Measurements from ENCODE around the gene CTXN3. TPM values are rescaled to one million over a fixed set of nuclear protein-coding genes. Genes with fewer than 3 reads are reported as not detected.
A peak's percentile ranks its signal among the peaks of the same experiment; 100 is the strongest.

CTXN3 gene
- total RNA-seq, 1 donor from 2014 or later, result not detected

DNA sequence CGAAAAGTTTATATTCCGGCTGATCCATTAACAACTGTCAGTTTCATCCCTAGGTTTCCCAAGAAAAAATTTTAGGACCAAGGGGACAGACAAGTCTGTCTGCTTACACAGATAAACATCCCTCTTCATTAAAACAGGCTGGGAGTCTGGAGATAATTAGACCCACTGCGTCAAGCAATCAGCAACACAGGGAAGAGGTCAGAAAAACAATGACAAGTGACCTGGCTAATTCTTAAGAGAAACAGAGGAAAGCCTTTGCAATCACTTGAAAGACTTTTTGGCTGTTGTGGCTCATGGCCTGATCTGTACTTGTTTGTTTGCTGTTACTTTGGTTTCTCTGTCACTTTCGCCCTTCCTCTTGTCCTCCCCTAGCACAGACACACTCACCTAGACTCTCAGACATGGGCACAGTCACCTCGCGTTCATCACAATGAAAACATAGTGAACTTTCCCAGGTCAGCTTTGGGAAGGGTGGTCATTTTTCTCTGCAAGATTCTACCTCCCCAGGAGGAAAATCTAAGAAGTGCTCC, 51.4 kb downstream of the CTXN3 start:
- DNase-seq, result no peak

DNA sequence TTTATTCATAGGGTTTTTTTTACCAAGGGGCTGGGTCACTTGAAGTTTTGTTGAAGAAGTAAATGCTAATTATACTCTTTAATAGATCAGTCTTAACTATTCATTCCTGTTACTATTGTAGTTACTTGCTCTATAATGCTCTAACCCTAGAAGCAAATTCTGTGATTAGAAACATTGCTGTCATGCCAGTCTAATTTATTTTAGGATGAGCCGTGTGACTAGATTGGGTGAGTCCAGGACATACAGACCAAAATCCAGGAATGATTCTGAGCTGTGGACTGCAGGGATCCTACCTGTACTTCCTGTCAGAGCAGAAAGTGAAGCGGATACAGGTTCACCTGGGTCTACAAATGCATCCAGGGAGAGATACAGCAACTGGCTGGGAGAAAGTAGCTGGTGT, 53.6 kb downstream of the CTXN3 start:
- no peak for DNase-seq

DNA sequence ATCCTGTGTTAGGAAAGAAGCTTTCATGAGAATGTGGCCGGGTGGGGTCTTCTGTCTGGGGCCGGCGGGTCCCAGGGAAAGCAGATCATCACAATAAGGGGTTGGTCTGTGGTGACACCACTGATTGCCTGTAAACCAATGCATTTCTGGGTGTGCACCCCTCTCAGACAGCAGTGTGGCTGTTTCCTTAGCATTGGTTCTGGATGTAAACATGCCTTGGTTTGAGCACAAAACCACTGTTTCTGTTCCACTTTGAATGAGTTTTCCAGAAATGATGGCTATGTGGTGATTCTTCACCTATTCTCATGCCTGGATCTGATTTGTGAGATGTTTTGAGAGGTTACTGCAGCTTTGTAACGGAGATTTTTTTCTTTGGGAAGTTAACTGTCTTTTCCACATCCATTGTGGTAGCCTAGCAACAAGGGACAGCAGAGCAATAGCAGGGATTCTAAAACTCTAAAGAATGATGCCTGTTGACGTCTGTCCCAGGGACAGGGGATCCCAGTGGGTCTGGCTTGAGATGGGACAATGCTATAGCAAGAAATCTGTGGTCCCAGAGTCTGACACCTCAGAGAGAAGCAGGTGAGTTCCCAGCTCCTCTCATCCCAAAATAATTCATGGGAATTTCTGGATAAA, 54.2 kb downstream of the CTXN3 start, which contains the start of gene CCDC192:
TSS of gene CCDC192 (plus strand) at position 466 of the 636 bp plus-strand sequence. CDS start at position 521, 55 bp downstream.
- DNase-seq, result no peak

DNA sequence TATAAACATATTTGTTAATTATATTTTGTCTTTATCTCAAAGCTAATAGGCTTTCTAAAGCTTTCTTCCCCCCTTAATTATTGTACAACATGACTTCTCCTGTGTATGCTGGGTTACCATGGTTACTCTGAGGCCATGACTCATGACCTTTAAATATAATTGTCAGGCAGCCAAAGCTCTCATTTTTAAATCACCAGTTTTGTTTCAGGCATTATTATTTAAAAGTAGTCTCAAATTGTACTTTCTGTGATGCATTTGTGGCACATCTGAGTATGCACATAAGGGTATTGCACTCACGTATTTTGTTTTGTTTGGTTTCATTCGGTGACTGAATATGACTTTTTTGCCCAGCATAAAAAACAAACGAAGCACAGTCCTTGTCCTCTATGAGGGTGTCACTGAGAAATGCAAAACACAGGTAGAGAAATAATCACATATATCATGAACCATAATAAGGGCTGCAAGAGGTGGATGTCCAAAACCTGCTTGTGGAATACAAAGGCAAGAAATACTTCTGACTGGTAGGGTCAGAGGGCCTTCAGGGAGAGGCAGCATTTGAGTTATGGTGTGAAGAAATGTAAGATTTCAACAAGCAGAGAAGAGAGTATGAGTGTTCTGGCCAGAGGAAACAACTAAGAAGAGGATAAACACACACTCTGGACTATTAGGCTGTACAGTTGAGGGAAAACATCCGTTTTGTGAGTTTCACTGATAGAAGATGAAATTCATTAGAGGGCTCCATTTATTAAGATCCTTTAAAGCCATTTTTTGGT, 56.4 kb downstream of the CTXN3 start:
- peak; percentile 29 for DNase-seq

DNA sequence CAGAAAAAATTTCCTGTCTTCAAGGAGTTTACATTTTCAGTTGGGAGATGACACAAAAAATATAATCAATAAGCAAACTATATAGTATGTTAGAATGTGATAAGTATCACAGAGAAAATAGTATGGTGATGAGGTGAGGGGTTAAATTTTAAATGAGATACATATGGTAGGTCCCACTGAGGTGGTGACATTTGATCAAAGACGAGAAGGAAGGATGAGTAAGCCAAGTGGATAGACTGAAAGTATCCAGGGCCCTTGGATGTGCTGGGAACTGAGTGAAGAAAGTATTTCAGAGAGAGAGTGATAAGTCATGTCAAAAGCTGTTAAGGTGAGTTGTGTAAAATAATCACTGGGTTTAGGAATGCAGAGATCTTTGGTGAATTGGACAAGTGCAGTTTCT, 57.8 kb downstream of the CTXN3 start:
- DNase-seq, result no peak

DNA sequence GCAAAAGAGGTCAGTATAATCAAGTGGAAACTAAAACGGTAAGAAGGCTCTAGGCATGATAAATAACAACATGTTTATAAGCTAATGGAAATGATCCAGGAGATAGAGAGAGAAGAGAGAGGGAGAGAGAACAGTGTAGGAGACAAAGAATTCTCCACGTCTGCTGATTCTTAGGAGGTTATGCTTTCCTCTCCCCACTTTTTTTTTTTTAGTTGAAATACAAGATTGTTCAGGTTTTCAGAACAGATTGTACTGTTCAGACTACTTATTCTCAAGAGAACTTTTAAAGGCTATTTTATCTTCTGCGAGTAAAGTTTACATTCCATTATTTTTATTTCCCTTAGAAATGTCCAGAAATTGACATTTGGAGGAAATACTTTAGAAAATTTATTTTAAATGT, 58.3 kb downstream of the CTXN3 start:
- no peak for DNase-seq

Other genes starting within 250 kb of the CTXN3 start
- 59.0 TPM for gene PRRC1, start 131.4 kb upstream of the CTXN3 start, total RNA-seq
- gene CCDC192, start 54.3 kb downstream of the CTXN3 start, total RNA-seq, result not detected

Data from skin of body (tissue), 2 donors.